K562 (cell line): ENCODE data around the gene CSMD2. TPM values are rescaled to one million over a fixed set of nuclear protein-coding genes. Genes with fewer than 3 reads are reported as not detected.

ENCODE experiments used
- ATAC-seq: fragments of 200-7000 bp; cut with Tn5 transposase; 3 replicates; pipeline ENCODE4 v1.9.1; 2020; ENCODE audit warnings: moderate library complexity
- BruUV-seq: library from RNA; stranded (reverse); fragments of 400-500 nt; replicated peaks from 2 replicates; lab custom pipeline; 2021; lab: Mats Ljungman, UMichigan
- CTCF ChIA-PET: fragments of 300-600 bp; formaldehyde crosslinking; extraction: SDS; loops from one replicate; lab custom pipeline; 2021; ENCODE audit warnings: low intra/inter-chr PET ratio; lab: Yijun Ruan, JAX
- POLR2A ChIA-PET: fragments of 300-600, 350-650 bp; sonication (Branson Sonifier 250); formaldehyde crosslinking; extraction: SDS; loops from one replicate; lab custom pipeline; 2021; ENCODE audit warnings: antibody characterized with exemption, inconsistent platforms; lab: Yijun Ruan, JAX
- DNase-seq, 4 experiments: peaks; one replicate each; pipeline versions ENCODE4 v3.0.0 to v3.0.0-alpha.2; 2011 to 2018; ENCODE audit warnings: low spot score in 3 of 4, mixed read lengths in 3 of 4; ENCODE audit errors: extremely low read depth in 1 of 4
- FAIRE-seq: peaks from 2 replicates; lab custom pipeline; 2011; peaks lifted over from hg19 to GRCh38; lab: Jason Lieb, UNC
- H2AFZ ChIP-seq: 2 replicates; pipeline ENCODE4 v1.6.0; 2011; ENCODE audit warnings: low read depth, low read length, control low read depth, inconsistent platforms
- H3K27ac ChIP-seq: fragments of 200-600 bp; 3 replicates; pipeline ENCODE4 v1.8.0; 2011; ENCODE audit warnings: low read depth, mild to moderate bottlenecking, control low read depth, inconsistent platforms, low read length, moderate library complexity, mixed read lengths; ENCODE audit errors: extremely low read depth
- H3K27me3 ChIP-seq, 2 experiments: fragments of 300-600 bp in 1 of 2; 2 replicates in 1 of 2; 3 replicates in 1 of 2; pipeline versions ENCODE4 v1.6.0 to v1.8.0; 2011; ENCODE audit warnings: inconsistent platforms in 2 of 2, low read length in 2 of 2, mild to moderate bottlenecking in 1 of 2, mixed read lengths in 1 of 2, moderate library complexity in 1 of 2; ENCODE audit not compliant: control insufficient read depth in 2 of 2, insufficient read depth in 2 of 2
- H3K36me3 ChIP-seq: fragments of 300-600 bp; 3 replicates; pipeline ENCODE4 v1.8.0; 2011; ENCODE audit warnings: mild to moderate bottlenecking, low read length, inconsistent platforms; ENCODE audit not compliant: control insufficient read depth, insufficient read depth
- H3K4me1 ChIP-seq, 2 experiments: fragments of 200-600 bp in 1 of 2; replicated peaks in 1 of 2; 2 replicates in 1 of 2; 3 replicates in 1 of 2; pipeline versions ENCODE4 v1.5.1 to v1.8.0; 2011; ENCODE audit warnings: inconsistent platforms in 2 of 2, low read length in 2 of 2, mild to moderate bottlenecking in 1 of 2, mixed read lengths in 1 of 2, moderate library complexity in 1 of 2; ENCODE audit not compliant: control insufficient read depth in 2 of 2, insufficient read depth in 2 of 2
- H3K4me2 ChIP-seq: 2 replicates; pipeline ENCODE4 v1.6.1; 2011; ENCODE audit warnings: low read length, control low read depth, inconsistent platforms, mixed read lengths; ENCODE audit not compliant: insufficient read depth
- H3K4me3 ChIP-seq: fragments of 200-600 bp; sonication (generic), shearing (Covaris generic); 2 replicates; pipeline ENCODE4 v1.5.1; 2016; ENCODE audit warnings: control low read depth, inconsistent platforms
- H3K79me2 ChIP-seq: fragments of 200-600 bp; 3 replicates; pipeline ENCODE4 v1.8.0; 2011; ENCODE audit warnings: low read length, inconsistent platforms; ENCODE audit not compliant: control insufficient read depth, insufficient read depth
- H3K9ac ChIP-seq, 2 experiments: 2 replicates each; pipeline versions ENCODE4 v1.6.0 to v1.6.1; 2011; ENCODE audit warnings: low read depth in 2 of 2, low read length in 2 of 2, control low read depth in 1 of 2, inconsistent platforms in 1 of 2, mild to moderate bottlenecking in 1 of 2, mixed read lengths in 1 of 2; ENCODE audit not compliant: insufficient read depth in 1 of 2
- H3K9me1 ChIP-seq: one replicate; pipeline ENCODE4 v1.6.0; 2011; ENCODE audit warnings: inconsistent platforms, mild to moderate bottlenecking, low read length, moderate library complexity; ENCODE audit not compliant: control insufficient read depth, insufficient read depth
- H3K9me3 ChIP-seq: replicated peaks from 2 replicates; pipeline ENCODE4 v1.5.1; 2011; ENCODE audit warnings: low read depth, low read length, inconsistent platforms; ENCODE audit not compliant: control insufficient read depth, insufficient read depth
- H4K20me1 ChIP-seq: replicated peaks from 2 replicates; pipeline ENCODE4 v1.6.1; 2011; ENCODE audit warnings: low read length, inconsistent platforms, mixed read lengths; ENCODE audit not compliant: control insufficient read depth, insufficient read depth
- CC2D1A ChIP-seq: fragments of 450-650 bp; IDR thresholded peaks from 2 replicates; pipeline ENCODE4 v1.6.1; 2017; ENCODE audit warnings: mild to moderate bottlenecking
- DPF2 ChIP-seq: fragments of 450-650 bp; IDR thresholded peaks from 2 replicates; pipeline ENCODE4 v1.6.1; 2016
- FOSL1 ChIP-seq: fragments of 200-800 bp; sonication (Bioruptor generic); conservative IDR thresholded peaks from 2 replicates; pipeline ENCODE4 v1.6.1; 2016; ENCODE audit warnings: missing genetic modification characterization, missing compliant biosample characterization
- HMGXB4 ChIP-seq: sonication (generic); formaldehyde crosslinking; IDR thresholded peaks from 2 replicates; pipeline ENCODE4 v1.8.1; 2023; ENCODE audit warnings: mild to moderate bottlenecking, missing genetic modification reagents
- KDM2B ChIP-seq: fragments of 250-450 bp; sonication (Bioruptor Pico); IDR thresholded peaks from 2 replicates; pipeline ENCODE4 v1.8.0; 2021; ENCODE audit warnings: mild to moderate bottlenecking, moderate library complexity
- KDM4B ChIP-seq, 2 experiments: fragments of 450-650 bp in 1 of 2; sonication (generic) in 1 of 2; IDR thresholded peaks; 2 replicates each; pipeline ENCODE4 v1.6.1; 2016 to 2017; ENCODE audit warnings: borderline replicate concordance in 2 of 2, antibody characterized with exemption in 1 of 2, low read depth in 1 of 2, mild to moderate bottlenecking in 1 of 2
- MCM5 ChIP-seq: fragments of 450-650 bp; IDR thresholded peaks from 2 replicates; pipeline ENCODE4 v1.6.1; 2016; ENCODE audit warnings: low read depth
- NFXL1 ChIP-seq: fragments of 450-650 bp; formaldehyde crosslinking; IDR thresholded peaks from 2 replicates; pipeline ENCODE4 v1.4.0; 2021; ENCODE audit warnings: mild to moderate bottlenecking
- WGBS: fragments of 100-300 bp; shearing (Covaris generic); methylation state at CpG from one replicate; pipeline ENCODE4 v1.1.6; 2016; ENCODE audit warnings: low coverage, mixed read lengths; ENCODE audit not compliant: insufficient coverage; ENCODE audit errors: missing lambda C conversion rate; 5-methylcytosine and 5-hydroxymethylcytosine counted together
- in situ Hi-C: fragments of 300-500 bp; cut with MboI; formaldehyde crosslinking; loops from 4 replicates; pipeline ENCODE4 v1.15.0; 2018; ENCODE audit warnings: inconsistent platforms, mixed read lengths
- intact Hi-C: fragments of 100-400 bp; cut with micrococcal nuclease; formaldehyde crosslinking; loops from 2 replicates; pipeline ENCODE4 v1.14.2; 2022
- polyA plus RNA-seq, 8 experiments: library from polyadenylated mRNA; depleted of rRNA in 4 of 8; stranded (reverse) in 5 of 8; unstranded in 3 of 8; fragments of >200 nt; fragmentation: Nextera tagmentation in 2 of 8; fragmentation: Illumina TruSeq in 1 of 8; extraction: Ambion mirVana in 2 of 8; extraction: Trizol in 1 of 8; gene quantifications; 2 replicates each; pipeline versions ENCODE4 v1.2.1 to v1.2.3, GENCODE V29; 2011 to 2014; ENCODE audit warnings: inconsistent platforms in 1 of 8, missing spikeins in 1 of 8
- total RNA-seq, 7 experiments: library from RNA; depleted of rRNA in 6 of 7; stranded (reverse); fragments of >200 nt in 6 of 7; fragmentation: Illumina TruSeq in 2 of 7; extraction: Trizol in 2 of 7; gene quantifications; 2 replicates each; pipeline versions ENCODE4 v1.2.1 to v1.2.3, GENCODE V29; 2011 to 2021; ENCODE audit warnings: low replicate concordance in 1 of 7
- TF ChIP-seq, protein P1 (sequence below): fragments of 250-450 bp; sonication (Bioruptor Pico); IDR thresholded peaks from 2 replicates; pipeline ENCODE4 v1.5.0; 2021
- TF ChIP-seq, protein P2 (sequence below): fragments of 250-450 bp; sonication (Bioruptor Pico); IDR thresholded peaks from 2 replicates; pipeline ENCODE4 v1.5.0; 2020; ENCODE audit warnings: mild to moderate bottlenecking, borderline replicate concordance

The CSMD2 gene
- total and polyA plus RNA-seq, 9 of the 15 experiments (the other 6 are each of a cell fraction or from before 2014, with no cell fraction given): not detected

- Histone ChIP-seq H3K9ac (no peak overlapping the region), H3K4me2 (no peak overlapping the region), H3K79me2 (no peaks in the 10 kb centered on the region), H3K27me3 (peaks cover 0 to 4% of the 10 kb centered on the region in 2 experiments; a peak in 2 of 5 replicates), H3K36me3 (no peaks in the 10 kb centered on the region), H3K4me1 (no peaks in the 10 kb centered on the region), H3K9me3 (no peaks in the 10 kb centered on the region), H3K9me1 (no peaks in the 10 kb centered on the region), H4K20me1 (no peaks in the 10 kb centered on the region), H3K4me3 (no peak overlapping the region), H3K27ac (no peak overlapping the region), H2AFZ (no peak overlapping the region)
- in situ Hi-C loops (no loop called here), intact Hi-C loops (no loop called here)
- no peak for ATAC-seq
- no TSS peak for BruUV-seq
- 0% methylated on average over 4 of the region's 4 CpGs for WGBS
- TF ChIP-seq, protein P1, sequence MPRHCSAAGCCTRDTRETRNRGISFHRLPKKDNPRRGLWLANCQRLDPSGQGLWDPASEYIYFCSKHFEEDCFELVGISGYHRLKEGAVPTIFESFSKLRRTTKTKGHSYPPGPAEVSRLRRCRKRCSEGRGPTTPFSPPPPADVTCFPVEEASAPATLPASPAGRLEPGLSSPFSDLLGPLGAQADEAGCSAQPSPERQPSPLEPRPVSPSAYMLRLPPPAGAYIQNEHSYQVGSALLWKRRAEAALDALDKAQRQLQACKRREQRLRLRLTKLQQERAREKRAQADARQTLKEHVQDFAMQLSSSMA (CRISPR knock-in tag): no peak
- POLR2A ChIA-PET: interaction anchor here (0.7 kb wide), 1 partner anchor 11 kb away, joined by 4 read pairs; no protein-coding TSS in a partner anchor
- no peak for FAIRE-seq
- no peak for DNase-seq
- CTCF ChIA-PET: no interaction called here
These were observed 17.7 kb downstream of the CSMD2 start for GRCh38 chr1:34147301-34147700.

DNA sequence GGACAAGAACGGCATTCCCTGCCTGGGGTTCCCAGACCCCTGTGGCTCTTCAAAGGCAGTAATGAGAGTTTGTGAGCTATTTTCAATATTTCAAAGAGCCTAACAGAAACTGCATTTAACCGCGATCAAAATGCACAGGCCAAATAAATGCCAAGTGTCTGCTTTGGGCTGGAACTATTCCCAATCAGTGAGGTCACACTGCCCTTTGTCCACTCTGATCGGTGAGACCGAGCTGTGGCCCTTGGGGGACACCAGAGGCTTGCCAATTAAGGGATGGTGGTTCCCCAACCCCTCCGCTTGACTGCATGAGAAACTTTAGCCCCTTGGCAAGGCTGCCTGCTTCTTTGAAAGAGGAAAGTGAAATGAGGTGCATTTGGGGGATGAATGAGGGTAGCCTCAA lies 20.3 kb downstream of the CSMD2 start:
- H3K79me2 ChIP-seq: no peaks in the 10 kb centered on the region
- intact Hi-C loops (no loop called here), in situ Hi-C loops (no loop called here)
- H2AFZ ChIP-seq: no peak overlapping the region
- BruUV-seq: no TSS peak
- no peak for ATAC-seq
- no peak overlapping the region for H3K9ac ChIP-seq
- H3K36me3 ChIP-seq: no peaks in the 10 kb centered on the region
- no peak overlapping the region for H3K4me2 ChIP-seq
- ChIA-PET POLR2A (interaction anchor here (0.7 to 0.9 kb wide), 2 partner anchors 20 to 115 kb away, joined by 3 to 4 read pairs; partner anchors contain the start of gene CSMD2), CTCF (no interaction called here)
- no peak overlapping the region for H3K27ac ChIP-seq
- H4K20me1 ChIP-seq: no peaks in the 10 kb centered on the region
- no peak overlapping the region for H3K4me3 ChIP-seq
- DNase-seq: no peak
- 1% methylated on average over 6 of the region's 6 CpGs for WGBS
- FAIRE-seq: no peak
- no peaks in the 10 kb centered on the region for H3K4me1 ChIP-seq
- no peaks in the 10 kb centered on the region for H3K9me3 ChIP-seq
- no peaks in the 10 kb centered on the region for H3K9me1 ChIP-seq
- peaks cover 0 to 4% of the 10 kb centered on the region in 2 experiments; a peak in 2 of 5 replicates for H3K27me3 ChIP-seq
- TF ChIP-seq CC2D1A (no peak), KDM4B (IDR thresholded peaks at IDR 0.05; ENCODE audit: borderline replicate concordance in 2 of 2, low read depth in 1 of 2) (no peak), FOSL1 (tag) (no peak), NFXL1 (CRISPR knock-in tag) (no peak), HMGXB4 (CRISPR knock-in tag) (no peak), DPF2 (no peak), KDM2B (CRISPR knock-in tag) (no peak), MCM5 (no peak)
- TF ChIP-seq, protein P1 (CRISPR knock-in tag): no peak
- TF ChIP-seq, protein P2, sequence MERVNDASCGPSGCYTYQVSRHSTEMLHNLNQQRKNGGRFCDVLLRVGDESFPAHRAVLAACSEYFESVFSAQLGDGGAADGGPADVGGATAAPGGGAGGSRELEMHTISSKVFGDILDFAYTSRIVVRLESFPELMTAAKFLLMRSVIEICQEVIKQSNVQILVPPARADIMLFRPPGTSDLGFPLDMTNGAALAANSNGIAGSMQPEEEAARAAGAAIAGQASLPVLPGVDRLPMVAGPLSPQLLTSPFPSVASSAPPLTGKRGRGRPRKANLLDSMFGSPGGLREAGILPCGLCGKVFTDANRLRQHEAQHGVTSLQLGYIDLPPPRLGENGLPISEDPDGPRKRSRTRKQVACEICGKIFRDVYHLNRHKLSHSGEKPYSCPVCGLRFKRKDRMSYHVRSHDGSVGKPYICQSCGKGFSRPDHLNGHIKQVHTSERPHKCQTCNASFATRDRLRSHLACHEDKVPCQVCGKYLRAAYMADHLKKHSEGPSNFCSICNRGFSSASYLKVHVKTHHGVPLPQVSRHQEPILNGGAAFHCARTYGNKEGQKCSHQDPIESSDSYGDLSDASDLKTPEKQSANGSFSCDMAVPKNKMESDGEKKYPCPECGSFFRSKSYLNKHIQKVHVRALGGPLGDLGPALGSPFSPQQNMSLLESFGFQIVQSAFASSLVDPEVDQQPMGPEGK (CRISPR knock-in tag): no peak
